Transverse colon (tissue), 3 donors: Measurements from ENCODE around the gene ZBTB20.

Experiments
- CTCF ChIP-seq, 5 experiments: fragments of 200-600 bp in 3 of 5; fragments of 450-650 bp in 2 of 5; sonication (generic) in 3 of 5; IDR thresholded peaks; 1 replicate in 2 of 5; 2 replicates in 3 of 5; pipeline ENCODE4 v1.5.1; 2016 to 2017; ENCODE audit warnings: antibody characterized with exemption in 5 of 5, inconsistent platforms in 3 of 5, mild to moderate bottlenecking in 2 of 5, moderate library complexity in 1 of 5
- POLR2A ChIP-seq: fragments of 450-650 bp; IDR thresholded peaks from one replicate; pipeline ENCODE4 v1.6.1; 2016; ENCODE audit warnings: antibody characterized with exemption, mild to moderate bottlenecking, moderate library complexity

- no peak for TF ChIP-seq POLR2A
- TF ChIP-seq CTCF (IDR thresholded peaks at IDR 0.05): no peak
Observed at GRCh38 chr3:114528517-114528916, 618.6 kb downstream of the ZBTB20 start.
